Ureter (tissue), 1 donor: ENCODE results near the gene LMO4. TPM values are rescaled to one million over a fixed set of nuclear protein-coding genes. Genes with fewer than 3 reads are reported as not detected.

Experiments
- DNase-seq: peaks from one replicate; pipeline ENCODE4 v3.0.0-alpha.2; 2020; ENCODE audit warnings: low spot score
- total RNA-seq: library from RNA; stranded (reverse); gene quantifications from one replicate; pipeline ENCODE4 v1.2.4, GENCODE V29; 2023
- donor health status: DM: yes; HTN: yes; CAD: no.

The LMO4 gene
- total RNA-seq, 1 donor from 2014 or later, result 51.4 TPM

DNA sequence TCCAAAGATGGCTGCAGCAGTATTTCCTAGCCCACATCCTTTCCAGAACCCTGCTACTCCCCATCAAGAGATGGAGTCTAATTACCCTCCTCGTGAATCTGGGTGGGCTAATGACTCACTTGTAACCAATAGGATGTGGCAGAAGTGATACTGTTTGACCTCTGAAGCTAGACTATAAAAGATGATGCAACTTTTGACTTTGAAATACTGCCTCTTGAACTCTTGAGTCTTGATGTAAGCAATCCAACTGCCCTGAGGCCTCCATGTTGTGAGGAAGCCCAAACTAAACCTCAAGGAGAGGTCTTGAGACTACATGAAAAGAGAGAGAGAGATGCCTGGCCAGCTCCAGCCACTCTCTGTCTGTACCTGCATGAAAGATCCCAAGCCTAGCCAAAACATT, 29.5 kb downstream of the LMO4 start:
- DNase-seq, result no peak

DNA sequence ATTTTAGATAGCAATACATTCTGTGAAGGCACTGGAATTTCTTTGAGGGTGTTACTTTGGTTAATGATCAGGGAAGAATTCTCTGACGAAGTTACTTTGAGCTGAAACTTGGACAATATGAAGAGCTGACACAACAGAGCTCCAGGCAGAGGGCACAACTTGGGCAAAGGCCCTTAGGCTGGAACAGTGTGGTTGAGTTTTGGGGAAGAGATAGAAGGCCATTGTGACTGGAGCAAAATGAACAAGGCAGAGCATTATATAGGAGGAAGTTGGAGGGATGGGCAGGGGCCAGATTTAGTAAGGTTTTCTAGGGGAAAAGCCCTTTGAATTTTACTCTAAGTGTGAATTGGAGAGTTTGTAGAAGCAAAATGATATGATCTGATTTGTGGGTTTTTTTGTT, 30.9 kb downstream of the LMO4 start:
- no peak for DNase-seq

DNA sequence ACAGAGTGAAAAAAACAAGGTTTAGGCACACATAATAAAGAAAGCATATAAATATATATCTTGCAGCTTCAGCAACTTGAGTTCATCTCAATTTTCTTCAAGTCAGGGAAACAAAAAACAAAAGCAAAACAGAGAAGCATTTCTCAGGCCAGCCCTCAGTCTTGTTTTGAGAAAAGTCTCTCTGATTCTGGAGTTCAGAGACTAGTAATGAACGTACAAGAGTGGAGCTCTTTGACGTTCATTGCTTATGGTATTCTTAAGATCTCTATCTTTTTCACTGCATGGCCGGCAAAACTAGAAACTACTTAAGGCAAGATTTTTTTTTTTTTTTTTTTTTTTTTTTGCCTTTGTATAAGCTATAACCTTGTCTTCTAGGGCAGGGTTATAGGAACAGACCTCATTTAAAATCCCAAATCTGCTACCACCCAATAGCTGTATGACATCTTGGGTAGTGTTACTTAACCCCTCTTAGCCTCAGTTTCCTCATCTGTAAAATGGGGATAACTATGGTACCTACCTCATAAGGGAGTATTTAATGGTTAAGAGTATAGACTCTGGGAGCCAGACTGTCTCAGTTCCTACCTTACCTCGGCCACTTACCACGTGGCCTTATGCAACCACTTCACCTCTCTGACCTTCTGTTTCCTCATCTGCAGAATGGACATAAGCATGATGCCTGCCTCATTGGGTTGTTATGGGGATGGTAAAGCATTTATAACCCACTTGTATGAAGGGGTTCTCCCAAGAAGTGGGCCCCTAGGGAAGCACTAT, 33.6 kb downstream of the LMO4 start:
- DNase-seq, result no peak

DNA sequence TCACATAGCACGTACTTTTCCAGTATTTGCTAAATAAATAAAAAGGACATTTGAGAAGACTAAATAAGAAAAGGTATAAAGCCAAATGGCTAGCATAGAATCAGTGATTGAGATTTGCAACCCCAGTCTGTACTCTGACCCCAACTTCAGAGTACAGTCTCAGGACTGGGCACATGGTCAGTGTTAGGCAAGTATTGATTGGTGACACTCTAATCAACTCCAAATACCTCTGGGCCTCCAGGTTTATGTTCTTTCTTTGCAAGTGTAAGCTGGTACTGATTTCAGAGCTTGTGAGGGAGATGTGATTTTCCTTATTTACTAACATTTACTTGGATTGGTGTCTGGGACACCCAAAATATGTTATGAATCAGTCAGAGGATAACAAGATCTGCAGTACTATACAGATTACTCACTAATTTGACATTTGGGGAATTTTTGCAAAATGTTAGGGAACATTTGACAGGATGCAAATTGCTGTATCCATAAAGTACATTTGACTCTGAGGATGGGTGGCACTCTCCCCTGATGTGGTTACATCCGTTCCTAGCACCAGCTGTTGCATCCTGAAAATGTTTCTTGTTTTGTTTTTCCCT, 34.2 kb downstream of the LMO4 start:
- DNase-seq, result no peak

DNA sequence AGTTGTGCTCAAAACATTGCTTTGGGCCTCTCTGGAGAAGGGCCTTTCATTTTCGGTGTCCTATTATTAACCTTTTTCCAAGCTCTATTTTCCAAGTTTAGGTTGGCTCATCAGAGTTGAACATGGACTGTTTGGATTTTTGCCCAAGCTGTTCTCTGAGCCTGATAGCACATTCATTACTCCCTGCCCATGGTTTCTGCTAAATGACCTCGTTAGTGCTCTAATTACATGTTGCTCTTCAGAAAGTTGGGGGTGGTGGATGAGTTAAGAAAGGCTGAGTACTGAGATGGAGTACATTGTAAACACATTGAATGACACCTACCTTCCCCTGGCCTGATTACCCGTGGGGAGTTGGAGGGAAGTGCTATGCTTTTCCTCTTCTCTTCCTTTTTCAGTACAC, 38.9 kb downstream of the LMO4 start:
- DNase-seq, result no peak

DNA sequence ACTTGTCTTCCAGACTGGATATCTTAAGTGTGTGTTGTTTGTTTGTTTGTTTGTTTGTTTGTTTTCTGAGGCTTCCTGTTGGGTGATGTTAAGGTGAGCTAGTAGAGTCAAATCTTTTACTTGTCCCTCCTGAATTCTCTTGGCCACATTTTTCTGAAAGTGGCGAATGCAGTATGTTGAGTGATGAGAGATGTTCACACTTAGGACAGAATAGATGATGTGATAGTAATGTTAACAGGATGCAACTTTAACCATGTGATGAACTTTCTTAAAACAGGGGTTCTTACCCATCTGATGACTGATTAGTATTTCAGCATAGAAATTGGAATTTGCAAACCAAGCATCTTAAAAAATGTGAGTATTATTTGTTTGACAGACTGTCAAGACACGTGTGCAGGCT, 40.2 kb downstream of the LMO4 start:
- DNase-seq, result no peak

DNA sequence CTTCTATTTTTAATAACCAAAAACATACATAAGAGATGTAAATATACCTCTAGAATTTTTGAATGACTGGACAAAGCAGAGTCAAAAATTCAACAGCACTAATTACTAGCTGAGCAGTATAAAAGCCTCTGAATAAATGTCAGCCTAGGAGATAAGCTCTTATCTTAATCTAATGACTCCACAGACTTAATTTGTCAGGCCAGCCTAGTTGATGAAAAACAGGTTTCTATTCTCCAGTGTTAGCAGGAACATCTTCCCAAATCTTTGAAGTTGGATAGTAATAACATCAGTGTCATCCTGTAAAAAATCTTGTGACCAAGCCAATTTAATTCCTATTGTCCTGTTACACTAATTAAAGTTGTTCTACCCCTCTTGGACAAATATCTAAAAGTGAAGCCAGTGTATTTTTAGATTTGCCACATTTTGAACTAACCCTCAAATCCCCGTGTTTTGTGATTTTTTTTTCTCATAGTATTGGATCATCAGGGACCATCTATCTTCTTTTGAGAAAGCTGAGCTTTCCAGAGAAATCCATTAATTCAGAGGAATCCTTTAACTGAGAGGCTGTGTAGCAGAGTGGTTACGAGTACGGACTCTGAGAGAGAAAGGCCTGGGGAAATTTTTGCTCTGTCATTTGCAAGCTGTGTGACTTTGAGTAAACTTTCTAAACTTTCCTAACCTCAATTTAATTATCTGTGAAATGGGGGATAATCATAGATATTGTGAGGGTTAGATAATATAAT, 41.2 kb downstream of the LMO4 start:
- no peak for DNase-seq

DNA sequence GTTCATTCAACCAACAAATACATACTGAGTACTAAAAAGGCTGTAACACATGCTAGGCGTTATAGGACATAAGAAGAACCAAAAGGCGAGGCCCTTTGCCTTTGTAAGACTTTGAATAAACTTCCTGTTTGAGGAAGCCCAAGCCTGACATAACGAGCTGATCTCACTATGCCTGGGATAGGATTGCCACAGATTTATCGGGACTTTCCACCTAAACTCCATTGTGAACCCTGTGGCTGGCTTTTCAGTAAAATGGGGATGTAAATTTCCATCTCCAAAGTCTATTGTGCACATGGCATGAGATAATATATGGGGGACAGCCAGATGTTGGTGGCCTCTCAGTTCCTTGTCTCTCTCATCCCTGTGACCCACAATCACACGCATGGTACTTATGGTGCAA, 41.9 kb downstream of the LMO4 start:
- no peak for DNase-seq

DNA sequence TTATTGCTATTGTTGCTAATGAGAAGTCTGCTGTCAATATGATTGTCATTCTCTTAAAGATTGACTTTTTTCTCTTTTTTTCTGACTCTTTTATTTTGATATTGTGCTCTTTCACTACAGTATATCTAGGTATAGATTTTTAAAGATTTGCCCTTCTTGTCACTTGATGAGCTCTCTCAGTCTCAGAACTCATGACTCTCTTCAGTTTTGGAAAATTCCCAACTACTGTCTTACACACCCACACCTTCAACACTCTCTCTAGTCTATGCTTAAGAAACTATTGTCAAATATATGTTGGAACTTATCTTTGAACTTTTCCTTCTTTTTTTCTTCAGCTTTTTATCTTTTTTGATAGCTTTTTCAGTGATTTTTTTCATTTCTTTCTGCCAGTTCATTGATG, 50.6 kb downstream of the LMO4 start:
- no peak for DNase-seq

DNA sequence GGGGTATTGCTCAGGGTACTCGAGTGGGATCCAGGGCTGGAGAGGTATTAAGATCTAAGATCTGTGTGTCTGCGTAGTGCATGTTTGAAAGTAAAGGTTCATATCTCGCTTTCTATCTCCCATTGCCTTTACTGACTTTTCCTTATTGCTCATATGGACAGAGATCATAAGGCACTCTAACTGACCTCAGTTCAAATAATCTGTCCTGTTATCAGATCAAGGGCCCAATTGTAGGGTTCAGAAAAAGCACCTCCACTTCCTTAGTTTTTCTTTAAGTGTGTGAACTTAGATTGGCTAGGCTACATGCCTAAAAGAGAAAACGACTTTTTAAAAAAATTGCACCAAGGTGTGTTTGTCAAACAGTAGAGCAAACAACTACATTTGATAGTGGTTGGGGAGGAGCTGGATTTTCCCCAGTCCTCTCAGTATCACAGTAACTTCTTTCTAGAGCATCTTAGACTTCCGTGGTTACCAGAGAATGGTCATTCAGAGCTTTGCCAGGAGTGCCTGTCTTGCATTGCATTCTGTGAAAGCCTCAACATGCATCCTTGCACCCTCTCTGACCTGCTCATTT, 57.6 kb downstream of the LMO4 start:
- no peak for DNase-seq

DNA sequence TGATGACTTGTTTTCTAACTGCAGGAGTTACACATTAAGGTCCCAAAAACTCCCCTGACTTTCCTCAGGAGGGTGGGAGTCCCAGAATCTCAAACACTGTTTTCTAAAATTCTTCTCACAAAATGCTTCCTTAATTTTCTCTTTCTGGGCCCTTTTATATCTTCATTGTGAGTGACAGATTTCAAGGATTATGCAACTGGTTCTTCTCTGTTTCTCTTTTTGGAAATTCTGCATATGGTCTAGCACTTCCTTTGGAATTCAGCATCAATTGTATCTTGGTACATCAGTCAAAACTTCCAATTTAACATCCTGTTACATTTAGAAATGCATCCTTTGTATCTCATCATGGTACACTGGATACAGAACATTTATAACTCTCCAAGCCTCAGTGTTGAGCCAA, 59.7 kb downstream of the LMO4 start:
- no peak for DNase-seq

DNA sequence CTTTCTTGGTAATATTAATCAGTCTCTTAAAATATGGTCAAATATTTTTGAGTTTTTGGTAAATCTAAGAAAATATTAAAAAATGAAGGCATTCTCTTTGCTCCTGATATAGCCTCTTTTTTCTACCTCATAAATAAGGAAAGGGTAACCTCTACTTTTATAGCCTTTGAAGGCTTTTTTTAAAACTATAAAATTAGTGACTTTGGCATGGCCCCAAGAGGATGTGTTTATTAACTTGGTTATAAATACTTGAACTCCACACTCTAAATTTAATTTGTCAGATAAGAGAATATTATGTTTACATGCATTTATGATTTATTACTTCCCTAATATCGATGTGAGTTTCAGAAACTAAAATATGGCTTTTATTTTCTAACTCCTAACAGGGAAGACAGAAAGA, 60.3 kb downstream of the LMO4 start:
- no peak for DNase-seq

DNA sequence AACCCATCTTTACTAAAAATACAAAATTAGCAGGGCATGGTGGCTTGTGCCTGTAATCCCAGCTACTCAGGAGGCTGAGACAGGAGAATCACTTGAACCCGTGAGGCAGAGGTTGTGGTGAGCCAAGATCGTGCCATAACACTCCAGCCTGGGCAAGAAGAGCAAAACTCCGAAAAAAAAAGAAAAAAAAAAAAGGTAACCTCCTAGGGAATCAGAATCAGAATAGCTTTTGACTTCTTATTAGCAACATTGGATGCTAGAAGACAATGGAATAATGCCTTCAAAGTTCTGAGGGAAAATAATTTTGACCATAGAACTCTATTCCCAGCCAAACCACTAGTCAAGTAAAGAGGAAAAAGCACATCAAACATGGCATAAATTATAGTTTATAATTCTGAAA, 60.9 kb downstream of the LMO4 start:
- no peak for DNase-seq

DNA sequence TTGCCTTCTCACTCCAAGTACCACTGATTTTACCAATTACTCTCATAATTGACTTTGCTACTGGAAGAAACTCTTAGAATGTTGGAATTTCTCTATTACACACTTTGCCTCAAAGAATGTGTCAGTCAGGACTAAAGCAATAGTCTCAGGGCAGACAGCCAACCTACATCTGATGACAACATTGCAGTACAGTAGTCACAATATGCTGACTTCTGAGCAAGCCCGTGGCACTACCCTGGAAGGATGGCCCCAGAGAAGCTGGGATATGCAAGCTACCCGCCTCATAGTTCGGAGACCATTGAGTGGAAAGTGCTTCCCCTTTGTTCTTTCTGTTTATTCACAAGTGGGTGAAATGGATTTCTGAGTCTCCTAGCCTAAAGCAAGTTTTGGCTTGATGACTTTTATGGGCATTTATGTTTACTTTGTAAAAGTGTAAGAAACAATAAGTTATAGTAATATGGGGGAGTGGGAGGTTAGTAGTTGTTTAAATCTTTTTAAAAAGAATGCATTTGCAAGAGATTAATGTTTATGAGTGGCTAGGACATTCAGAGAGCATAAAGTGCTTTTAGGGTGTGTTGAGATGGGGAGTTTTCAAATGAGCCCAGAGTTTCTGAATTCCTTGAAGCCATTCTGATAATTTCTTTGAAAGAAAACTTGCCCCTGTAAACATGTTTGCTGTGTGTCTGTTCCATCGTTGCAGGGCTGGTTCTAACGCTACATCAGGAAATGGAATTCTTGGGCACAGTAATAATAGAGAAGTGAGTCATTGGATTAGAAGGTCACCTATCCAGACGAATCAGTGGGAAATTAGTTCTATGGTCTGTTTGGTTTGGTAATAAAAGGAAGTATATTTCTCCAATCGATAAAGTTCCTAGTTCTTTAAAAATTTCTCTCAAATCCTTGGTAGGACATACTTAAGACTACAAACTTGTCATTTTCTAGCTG, 63.8 kb downstream of the LMO4 start:
- DNase-seq, result no peak

DNA sequence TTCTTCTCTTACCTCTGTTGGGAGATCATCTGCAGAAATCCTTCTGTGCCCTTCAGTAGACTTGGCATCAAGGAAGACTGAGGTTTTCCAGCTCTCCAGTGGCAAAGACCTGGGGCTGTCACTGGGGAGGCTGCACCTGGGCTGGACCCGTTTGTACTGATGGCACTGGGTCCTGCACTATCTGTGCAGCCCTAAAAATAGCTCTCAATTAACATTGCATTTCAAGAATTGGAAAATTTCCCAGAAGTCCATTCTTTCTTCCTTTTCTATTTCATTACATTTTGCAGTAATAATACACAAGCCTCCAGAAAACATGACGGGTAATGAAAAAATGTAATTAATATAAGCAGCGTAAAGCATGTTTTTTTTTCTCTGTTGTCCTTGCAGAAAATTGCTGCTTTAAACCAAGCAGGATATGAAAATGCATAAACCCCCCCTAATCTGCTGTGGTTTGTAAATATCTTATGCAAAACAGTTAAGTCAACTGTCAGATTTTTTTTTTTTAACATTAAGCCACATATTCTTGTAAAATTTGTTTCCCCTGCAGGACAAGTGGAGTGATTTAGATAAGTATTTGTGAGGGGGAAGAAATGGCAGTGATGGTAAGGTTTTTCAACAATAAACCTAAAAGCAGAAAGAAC, 64.9 kb downstream of the LMO4 start:
- DNase-seq, result no peak

DNA sequence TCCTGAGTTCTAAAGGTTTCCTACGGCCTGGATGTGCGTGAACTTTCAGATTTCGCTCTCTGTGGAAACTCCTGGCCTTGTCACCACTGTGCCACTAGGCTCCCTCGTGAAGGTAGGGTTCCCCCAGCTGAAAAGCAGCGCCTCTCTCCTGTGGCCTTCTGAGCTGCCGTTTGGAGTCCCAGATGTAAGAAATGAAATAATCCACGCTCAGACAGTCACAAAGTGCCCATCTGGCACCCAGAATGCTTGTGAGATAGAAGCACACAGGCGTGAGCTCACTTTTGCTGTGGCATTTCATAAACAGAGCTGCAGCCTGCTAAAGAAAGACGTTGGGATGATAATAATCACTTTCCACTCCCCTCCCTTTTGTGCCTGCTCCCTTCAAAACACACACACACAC, 65.8 kb downstream of the LMO4 start:
- no peak for DNase-seq

DNA sequence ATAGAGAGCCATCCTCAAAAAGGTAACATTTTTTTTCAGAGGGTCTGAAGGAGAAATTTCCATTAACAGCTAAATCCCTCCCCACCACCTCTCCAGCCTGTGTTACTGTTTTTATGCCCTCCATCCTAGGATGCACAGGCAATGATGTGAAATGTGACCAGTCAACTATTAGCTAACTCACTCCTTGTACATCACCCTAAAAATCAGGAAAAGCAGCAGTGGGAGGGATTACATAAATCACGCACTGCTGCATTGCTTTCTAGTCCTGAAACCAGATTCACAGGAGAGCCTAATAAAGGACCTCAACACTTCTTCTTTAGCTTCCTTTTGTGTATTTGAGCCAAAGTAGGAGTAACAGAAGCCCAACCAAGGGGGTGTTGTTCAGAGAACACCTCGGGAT, 66.3 kb downstream of the LMO4 start:
- DNase-seq, result no peak
